HG03439 (cell line): Measurements from ENCODE around the gene WFIKKN1.

Source experiments
- ATAC-seq: cut with Tn5 transposase; IDR thresholded peaks from one replicate; pipeline ENCODE4 v1.9.1; 2021; ENCODE audit warnings: mild to moderate bottlenecking, moderate library complexity; ENCODE audit not compliant: unreplicated experiment

The WFIKKN1 gene

DNA sequence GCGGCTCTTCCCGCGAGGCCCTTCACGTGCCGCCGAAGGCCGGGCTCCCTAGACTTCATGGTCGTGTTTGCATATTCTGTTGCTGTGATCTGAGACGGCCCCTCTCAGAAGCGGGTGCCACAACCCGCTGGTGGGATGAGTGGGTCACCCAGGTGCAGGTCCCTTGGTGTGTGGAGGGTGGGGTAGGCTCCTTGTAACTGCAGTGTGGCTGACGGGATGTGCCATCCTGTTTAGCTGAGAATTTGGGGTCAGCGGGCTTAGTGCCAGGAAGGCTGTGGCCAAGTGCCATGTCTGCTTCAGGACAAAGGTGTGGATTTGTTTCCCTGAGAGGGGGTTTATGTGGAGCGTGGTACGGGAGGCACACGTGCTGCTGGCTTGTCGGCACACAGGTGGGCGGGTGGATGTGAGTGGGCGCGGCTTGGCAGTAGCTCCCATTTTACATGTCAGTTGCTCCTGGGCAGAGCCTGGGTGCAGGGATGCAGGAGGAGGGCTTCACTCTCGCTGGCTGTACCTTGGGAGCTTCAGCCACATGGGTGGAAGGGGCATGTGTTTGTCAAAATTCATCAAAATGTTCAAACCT, 9.2 kb upstream of the WFIKKN1 start:
- ATAC-seq = no peak

DNA sequence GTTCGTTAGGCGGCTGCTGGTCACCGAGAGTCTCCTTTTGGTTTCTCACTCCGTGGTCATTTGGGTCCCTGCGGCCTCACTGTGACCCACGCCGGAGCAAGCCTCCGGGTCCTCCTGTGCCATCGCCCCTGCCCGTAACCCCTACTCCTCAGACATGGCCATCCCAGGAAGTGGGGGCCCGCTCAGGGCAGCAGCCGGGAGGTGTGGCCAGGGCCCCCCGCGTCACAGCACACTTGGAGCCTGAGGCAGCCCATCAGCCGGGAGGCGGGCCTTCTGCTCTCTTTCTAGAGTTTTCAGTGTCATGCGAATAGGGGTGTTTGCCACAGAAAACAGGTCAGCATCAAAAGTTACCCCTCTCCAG, 7.9 kb upstream of the WFIKKN1 start:
- ATAC-seq = no peak

DNA sequence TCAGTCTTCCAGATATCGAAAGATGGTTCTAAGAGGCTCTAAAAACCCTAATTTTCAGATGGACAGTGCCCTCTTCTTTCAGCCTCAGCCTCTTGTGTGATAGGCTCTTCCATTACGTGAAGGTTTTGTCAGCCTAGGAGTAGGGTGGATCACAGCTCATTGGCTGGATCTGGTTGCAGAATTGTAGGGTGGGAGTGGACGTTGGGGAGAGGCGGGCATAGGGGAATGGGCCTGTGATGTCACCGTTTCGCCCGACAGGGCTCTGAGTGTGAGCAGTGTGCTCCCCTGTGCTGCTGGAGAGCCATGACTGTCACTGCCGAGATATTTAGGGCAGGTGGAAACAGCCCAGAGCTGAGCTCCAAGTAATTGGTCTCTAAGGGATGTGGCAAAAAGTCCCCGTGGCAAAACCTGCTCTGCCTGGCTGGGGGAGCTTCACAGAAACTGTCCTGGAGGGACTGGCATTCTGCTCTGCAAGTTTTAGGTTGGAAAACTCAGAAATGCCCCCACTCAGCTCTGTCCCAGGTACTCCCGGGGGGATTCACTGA, 6.2 kb upstream of the WFIKKN1 start:
- ATAC-seq = no peak

DNA sequence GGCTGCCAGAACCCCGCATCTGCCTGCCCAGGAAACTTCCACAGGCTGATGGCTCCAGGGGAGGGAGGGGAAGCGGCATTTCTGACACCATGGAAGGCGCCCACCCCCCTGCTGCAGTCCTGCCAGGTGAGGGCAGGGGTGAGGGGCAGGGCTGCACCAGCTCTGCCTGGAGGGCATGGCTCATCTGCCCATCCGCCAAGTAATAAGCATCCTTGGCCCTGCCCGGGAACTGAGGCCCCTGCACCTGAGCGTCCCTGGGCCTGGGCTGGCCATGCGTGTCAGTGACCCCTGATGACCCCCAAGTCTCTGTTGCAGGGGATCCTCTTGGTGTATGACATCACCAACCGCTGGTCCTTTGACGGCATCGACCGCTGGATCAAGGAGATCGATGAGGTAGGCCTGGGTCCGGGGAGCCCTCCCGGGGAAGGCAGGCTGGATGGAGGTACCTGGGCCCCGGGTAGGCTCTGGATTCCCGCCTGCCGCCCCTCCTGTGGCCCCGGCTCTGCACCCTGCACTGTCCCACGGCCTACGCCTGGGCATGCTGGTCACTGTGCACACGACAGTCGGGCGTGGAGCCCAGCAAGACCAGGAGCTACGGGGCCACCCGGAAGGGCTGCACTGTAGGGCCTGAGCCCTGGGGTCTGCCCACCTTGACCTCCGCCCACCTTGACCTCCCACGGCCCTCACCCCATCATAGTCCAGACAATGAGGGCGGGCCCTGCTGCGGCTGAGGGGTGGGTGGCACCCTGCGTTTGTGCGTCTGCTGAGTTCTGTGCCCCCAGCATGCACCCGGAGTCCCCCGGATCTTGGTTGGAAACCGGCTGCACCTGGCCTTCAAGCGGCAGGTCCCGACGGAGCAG, 5.4 kb upstream of the WFIKKN1 start:
- no peak for ATAC-seq

DNA sequence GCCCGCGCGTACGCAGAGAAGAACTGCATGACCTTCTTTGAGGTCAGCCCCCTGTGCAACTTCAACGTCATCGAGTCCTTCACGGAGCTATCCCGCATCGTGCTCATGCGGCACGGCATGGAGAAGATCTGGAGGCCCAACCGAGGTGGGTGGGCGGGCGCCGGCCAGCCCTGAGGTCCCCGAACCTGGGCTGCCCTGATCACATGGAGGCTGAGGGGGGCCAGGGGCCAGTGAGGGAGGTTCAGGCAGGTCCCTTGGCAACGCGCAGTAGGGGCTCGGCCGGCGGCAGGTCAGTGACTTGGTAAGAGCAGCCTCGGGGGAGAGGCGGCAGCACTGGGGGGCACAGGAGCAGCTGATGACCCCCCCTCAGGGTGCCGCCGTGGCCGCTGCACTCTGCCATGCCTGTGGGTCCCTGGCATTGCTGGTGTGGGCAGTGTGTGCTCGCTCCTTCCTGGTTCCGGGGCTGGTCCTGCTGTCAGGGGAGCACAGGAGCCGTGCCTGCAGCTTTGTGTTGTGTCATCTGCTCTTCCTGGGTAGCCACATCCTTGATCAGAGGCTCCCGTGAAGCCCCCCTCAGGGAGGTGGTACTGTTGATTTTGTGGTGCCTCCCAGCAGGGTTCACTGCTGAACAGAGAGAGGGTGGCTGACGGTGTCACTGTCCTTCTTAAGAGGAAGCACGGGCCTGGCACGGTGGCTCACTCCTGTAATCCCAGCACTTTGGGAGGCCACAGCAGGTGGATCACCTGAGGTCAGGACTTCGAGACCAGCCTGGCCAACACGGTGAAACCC, 4.6 kb upstream of the WFIKKN1 start:
- ATAC-seq = no peak

DNA sequence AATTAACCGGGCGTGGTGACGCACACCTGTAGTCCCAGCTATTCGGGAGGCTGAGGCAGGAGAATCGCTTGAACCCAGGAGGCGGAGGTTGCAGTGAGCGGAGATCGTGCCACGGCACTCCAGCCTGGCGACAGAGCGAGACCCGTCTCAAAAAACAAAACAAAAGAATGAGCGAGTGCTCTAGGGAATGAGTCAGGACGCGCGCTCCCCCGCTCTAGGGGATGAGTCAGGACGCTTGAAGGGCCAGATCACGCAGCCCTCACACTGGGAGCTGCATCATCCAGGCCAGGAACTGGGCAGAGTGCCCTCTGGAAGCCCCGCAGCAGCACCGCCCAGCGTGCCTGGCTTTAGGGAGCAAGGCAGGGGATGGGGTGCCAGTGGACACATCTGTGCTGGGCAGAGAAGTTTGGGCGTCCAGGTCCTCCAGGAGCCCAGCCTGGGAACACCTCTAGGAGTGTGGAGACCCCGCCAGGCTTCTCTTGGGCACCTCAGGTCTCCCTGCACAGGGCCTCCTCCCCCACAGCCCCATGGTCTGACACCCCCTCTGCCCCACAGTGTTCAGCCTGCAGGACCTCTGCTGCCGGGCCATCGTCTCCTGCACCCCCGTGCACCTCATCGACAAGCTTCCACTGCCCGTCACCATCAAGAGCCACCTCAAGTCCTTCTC, 3.9 kb upstream of the WFIKKN1 start:
- no peak for ATAC-seq

DNA sequence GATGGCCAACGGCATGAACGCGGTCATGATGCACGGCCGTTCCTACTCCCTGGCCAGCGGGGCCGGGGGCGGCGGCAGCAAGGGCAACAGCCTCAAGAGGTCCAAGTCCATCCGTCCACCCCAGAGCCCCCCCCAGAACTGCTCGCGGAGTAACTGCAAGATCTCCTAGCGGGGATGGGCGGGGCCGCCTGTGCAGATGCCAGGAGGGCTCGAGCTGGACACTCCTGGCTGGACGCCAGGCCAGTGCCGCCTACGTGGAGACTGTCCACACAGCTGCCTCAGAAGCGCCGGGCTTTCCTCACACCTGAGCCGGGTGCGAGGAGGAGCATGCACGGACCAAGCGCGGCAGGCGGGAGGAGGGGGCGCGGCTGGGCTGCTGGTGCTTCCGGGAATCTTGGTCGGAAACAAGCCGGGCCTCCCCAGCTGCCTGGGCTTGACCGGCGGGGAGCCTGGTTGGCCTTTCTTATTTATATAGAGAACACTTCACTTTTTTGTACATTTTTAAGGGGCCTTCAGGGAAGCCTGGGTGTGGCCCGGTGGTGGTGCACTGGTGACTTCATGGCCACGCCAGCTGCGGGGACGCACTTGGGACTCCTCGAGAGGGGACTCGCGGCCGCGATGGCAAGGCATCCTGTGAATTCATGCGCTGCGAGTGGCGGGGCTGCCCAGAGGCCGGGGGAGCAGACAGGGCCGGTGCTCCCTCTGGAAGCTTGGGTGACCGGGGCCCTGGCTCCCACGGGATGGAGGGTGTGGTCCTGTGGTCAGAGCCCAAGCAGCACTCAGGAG, 3.1 kb upstream of the WFIKKN1 start:
- ATAC-seq = no peak

DNA sequence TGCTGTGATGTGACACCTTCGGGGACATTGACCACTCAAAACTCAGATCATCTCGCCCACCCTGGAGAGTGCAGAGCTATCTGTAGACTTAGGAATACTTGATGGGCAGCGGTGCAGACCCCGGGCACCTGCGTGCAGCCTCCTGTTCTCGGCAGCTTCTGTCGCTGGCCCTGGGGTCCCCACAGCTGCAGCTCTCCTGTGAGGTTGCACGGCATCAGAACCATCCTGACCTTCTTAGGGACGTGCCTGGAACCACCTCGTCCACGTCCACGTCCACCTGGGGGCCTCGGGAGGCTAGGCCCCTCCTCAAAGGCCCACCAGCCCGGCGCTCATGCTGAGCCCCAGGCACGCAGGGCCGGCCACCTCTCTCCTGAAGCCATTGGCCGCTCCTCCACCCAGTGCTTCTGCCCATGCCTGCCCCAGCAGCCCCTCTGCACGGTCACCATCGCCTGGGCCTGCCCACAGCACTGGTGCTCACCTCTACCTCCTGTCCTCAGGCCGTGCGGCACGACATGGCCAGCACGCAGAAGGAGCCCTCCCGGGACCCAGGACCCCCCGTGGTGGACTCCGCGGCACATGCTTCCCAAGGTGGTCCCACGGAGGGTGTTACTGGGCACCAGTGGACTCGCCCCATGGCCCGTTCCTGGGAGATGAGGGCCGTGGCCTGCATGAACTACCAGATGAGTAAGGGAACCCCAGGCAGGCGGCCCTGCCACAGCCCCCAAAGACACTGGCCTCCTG, 2.3 kb upstream of the WFIKKN1 start:
- ATAC-seq = no peak

DNA sequence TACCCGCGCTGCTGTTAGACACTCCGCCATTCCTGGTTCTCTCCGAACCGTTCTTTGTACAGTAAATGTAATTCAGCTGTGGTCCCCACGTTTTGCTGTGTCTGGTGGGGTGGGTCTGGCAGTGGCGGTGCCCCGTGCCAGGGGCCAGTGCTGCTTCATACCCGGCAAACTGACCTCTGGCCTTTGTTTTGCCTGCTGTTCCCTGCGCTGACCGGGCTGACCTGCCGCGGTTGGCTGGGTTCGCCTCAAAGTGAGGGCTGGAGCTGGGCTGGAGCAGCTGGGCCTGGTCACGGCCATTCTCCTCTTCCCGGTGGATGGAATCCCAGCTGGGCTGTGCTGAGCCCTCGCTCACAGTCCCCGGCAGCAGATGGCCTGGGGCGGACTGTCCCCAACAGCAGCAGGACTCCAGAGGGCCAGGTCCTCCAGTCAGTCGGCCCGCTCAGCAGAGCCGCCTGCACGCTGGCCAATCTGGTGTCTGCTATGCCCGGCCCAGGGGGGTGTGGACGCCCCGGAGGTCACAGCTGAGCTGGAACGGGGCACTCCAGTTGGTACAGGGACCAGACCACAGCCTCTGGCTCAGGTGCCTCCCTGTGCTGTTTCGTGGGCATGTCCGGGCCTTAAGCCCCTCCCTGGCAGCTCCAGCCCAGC, 1.5 kb upstream of the WFIKKN1 start:
- ATAC-seq = no peak

DNA sequence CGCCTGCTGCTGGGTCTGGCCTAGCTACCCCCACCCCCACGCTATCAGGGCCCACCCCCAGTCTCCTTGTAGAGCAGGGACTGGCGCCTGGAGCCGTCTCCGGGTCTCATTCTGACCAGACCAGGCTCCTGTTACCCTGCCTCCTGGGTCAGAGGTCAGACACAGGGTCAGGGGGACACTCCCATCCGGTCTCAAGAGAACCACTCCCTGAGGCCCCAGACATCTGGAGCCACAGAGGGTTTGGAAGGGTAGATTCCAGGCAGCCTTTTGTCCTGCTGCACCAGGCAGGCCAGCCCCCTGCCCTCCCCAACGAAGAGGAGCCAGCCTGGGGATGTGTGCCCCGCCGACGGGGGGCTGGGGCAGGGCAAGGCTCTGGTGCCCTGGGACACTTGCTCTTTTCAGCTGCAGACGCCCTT, 944 bp upstream of the WFIKKN1 start:
- ATAC-seq = no peak

DNA sequence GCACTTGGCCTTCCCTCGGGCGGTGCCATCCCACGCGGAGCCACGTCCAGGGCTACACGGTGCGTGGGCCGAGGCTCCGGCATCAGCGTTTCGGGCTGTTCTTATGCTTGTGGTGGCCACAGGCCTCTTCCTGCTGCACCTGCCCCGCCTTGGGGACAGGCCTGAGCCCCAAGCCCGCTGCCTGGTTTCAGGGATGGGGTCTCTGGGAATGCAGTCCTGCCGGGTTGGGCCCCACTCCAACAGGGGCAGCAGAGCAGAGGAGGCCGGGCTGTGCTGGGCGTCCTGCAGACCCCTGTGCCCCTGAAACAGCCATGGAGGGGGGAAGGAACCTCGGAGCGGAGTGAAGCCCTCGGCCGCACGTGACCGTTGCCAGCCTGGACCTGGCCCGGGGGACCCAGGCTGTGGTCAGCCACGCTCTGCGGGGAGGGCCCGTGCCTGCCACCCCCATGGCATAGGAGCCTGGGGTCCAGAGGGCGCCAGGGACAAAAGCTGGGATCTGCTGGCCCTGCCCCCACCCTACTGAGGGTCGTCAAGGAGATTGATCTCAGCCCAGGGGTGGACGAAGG, 453 bp upstream of the WFIKKN1 start:
- ATAC-seq = no peak

DNA sequence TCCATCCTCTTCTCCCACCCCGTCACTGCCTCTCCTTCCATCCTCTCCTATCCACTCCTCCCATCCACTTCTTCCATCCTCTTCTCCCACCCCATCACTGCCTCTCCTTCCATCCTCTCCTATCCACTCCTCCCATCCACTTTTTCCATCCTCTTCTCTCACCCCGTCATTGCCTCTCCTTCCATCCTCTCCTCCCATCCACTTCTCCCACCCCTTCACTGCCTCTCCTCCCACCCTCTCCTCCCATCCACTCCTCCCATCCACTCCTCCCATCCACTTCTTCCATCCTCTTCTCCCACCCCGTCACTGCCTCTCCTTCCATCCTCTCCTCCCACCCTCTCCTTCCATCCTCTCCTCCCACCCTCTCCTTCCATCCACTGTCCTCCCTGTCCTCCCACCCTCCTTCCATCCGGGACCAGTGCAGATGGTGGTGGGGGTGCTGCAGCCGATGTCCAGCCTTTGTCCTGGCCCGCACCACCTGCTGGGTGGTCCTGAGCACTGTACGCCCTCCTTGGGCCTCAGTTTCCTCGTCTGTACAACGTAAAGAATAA, 1.1 kb downstream of the WFIKKN1 start:
- no peak for ATAC-seq

DNA sequence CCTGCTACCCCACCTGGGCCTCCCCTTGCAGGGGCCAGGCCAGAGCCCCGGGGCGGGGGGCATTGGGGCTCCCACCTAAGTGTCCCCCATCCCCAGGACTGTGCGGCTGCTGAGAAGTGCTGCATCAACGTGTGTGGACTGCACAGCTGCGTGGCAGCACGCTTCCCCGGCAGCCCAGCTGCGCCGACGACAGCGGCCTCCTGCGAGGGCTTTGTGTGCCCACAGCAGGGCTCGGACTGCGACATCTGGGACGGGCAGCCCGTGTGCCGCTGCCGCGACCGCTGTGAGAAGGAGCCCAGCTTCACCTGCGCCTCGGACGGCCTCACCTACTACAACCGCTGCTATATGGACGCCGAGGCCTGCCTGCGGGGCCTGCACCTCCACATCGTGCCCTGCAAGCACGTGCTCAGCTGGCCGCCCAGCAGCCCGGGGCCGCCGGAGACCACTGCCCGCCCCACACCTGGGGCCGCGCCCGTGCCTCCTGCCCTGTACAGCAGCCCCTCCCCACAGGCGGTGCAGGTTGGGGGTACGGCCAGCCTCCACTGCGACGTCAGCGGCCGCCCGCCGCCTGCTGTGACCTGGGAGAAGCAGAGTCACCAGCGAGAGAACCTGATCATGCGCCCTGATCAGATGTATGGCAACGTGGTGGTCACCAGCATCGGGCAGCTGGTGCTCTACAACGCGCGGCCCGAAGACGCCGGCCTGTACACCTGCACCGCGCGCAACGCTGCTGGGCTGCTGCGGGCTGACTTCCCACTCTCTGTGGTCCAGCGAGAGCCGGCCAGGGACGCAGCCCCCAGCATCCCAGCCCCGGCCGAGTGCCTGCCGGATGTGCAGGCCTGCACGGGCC, 1.9 kb downstream of the WFIKKN1 start:
- no peak for ATAC-seq

DNA sequence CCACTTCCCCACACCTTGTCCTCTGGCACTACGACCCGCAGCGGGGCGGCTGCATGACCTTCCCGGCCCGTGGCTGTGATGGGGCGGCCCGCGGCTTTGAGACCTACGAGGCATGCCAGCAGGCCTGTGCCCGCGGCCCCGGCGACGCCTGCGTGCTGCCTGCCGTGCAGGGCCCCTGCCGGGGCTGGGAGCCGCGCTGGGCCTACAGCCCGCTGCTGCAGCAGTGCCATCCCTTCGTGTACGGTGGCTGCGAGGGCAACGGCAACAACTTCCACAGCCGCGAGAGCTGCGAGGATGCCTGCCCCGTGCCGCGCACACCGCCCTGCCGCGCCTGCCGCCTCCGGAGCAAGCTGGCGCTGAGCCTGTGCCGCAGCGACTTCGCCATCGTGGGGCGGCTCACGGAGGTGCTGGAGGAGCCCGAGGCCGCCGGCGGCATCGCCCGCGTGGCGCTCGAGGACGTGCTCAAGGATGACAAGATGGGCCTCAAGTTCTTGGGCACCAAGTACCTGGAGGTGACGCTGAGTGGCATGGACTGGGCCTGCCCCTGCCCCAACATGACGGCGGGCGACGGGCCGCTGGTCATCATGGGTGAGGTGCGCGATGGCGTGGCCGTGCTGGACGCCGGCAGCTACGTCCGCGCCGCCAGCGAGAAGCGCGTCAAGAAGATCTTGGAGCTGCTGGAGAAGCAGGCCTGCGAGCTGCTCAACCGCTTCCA, 2.7 kb downstream of the WFIKKN1 start:
- no peak for ATAC-seq

DNA sequence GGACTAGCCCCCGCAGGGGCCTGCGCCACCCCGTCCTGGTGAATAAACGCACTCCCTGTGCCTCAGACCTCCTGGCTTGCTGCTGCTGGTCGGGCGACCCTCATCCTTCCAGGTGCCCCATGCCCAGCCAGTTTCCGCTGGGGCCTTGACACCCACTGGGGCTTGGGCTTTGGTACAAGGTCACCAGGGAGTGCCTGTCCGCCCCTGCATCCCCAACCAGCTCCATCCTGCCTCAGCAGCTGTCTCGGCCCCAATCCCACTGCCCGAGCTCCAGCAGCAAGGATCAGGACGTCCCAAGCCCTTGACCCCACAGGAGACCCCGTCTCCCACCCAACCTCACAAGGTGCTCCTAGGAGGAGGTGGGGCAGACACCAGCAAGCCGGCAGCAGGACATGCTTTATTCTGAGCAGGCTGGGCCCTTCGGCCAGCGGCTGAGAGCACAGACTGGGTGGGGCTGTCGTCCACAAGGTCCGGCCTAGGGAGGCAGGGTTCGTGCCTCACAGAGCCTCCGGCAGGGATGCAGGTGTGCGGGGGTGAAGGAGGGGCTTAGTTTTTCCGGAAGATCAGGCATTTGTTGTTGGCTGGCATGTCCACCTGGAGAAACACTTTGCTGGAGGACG, 3.4 kb downstream of the WFIKKN1 start:
- ATAC-seq = no peak

DNA sequence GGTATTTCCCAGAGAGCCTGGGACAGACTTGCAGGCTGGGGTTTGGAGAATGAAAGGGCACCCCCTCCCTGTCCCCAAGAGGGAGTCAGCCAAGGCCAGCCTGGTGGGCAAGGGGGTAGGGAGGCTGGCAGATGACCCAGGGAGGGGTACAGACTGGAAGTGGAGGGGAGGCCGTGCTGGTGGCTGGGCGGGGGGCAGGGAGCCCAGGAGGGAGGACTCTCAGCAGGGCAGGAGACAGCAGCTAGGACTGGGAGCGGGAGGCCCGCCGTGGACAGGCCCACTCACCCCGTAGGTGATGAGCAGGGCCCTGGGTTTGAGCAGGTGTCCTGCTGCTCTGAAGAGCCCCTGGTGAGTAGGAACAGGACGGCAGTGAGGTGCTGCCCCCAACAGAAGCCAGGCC, 4.2 kb downstream of the WFIKKN1 start:
- no peak for ATAC-seq
